ENCODE measurements around the gene ZXDC. TPM values are rescaled to one million over a fixed set of nuclear protein-coding genes. Genes with fewer than 3 reads are reported as not detected.

Gene ZXDC
- total RNA-seq, 1 experiment from 2014 or later, result 61.1 TPM

- peaks cover 54% of the 10 kb centered on the region for H3K36me3 ChIP-seq (ENCODE audit: insufficient read depth, low read length, poor library complexity, severe bottlenecking)
- TF ChIP-seq EZH2 (IDR thresholded peaks at IDR 0.05; ENCODE audit: borderline replicate concordance, low read depth, low read length, poor library complexity, severe bottlenecking) (no peak), CTCF (conservative IDR thresholded peaks at IDR 0.05; ENCODE audit: low read depth, low read length) (no peak)
- BruUV-seq (replicated peaks), result no TSS peak
- no peak overlapping the region for H3K4me3 ChIP-seq (ENCODE audit: low read depth, low read length, poor library complexity, severe bottlenecking)
- no peaks in the 10 kb centered on the region for H3K27me3 ChIP-seq (replicated peaks; ENCODE audit: insufficient read depth, low read depth, low read length, poor library complexity)
- DNase-seq (ENCODE audit: low spot score), result no peak
- ChIA-PET POLR2A (ENCODE audit: low non-redundant PET) (no interaction called here), CTCF (no interaction called here)
- intact Hi-C loops (cut with micrococcal nuclease; ENCODE audit: unreplicated experiment), result no loop called here
- H3K9me3 ChIP-seq (ENCODE audit: low read depth, low read length, poor library complexity, severe bottlenecking), result no peaks in the 10 kb centered on the region
- no peak overlapping the region for H3K27ac ChIP-seq (ENCODE audit: low read depth, low read length, poor library complexity, severe bottlenecking)
- H3K4me1 ChIP-seq (ENCODE audit: insufficient read depth, low read length, poor library complexity, severe bottlenecking), result peaks cover 5% of the 10 kb centered on the region
These were observed 36.9 kb downstream of the ZXDC start for GRCh38 chr3:126438746-126439145.

GRCh38 chr3:126438186-126438585 lies 37.5 kb downstream of the ZXDC start:
- BruUV-seq (replicated peaks), result no TSS peak
- ChIA-PET POLR2A (ENCODE audit: low non-redundant PET) (no interaction called here), CTCF (no interaction called here)
- TF ChIP-seq CTCF (conservative IDR thresholded peaks at IDR 0.05; ENCODE audit: low read depth, low read length) (no peak), EZH2 (IDR thresholded peaks at IDR 0.05; ENCODE audit: borderline replicate concordance, low read depth, low read length, poor library complexity, severe bottlenecking) (no peak)
- intact Hi-C loops (cut with micrococcal nuclease; ENCODE audit: unreplicated experiment), result no loop called here
- Histone ChIP-seq H3K4me3 (ENCODE audit: low read depth, low read length, poor library complexity, severe bottlenecking) (no peak overlapping the region), H3K27me3 (replicated peaks; ENCODE audit: insufficient read depth, low read depth, low read length, poor library complexity) (no peaks in the 10 kb centered on the region), H3K4me1 (ENCODE audit: insufficient read depth, low read length, poor library complexity, severe bottlenecking) (peaks cover 11% of the 10 kb centered on the region), H3K9me3 (ENCODE audit: low read depth, low read length, poor library complexity, severe bottlenecking) (no peaks in the 10 kb centered on the region), H3K36me3 (ENCODE audit: insufficient read depth, low read length, poor library complexity, severe bottlenecking) (peaks cover 51% of the 10 kb centered on the region), H3K27ac (ENCODE audit: low read depth, low read length, poor library complexity, severe bottlenecking) (no peak overlapping the region)
- DNase-seq (ENCODE audit: low spot score), result no peak

DNA sequence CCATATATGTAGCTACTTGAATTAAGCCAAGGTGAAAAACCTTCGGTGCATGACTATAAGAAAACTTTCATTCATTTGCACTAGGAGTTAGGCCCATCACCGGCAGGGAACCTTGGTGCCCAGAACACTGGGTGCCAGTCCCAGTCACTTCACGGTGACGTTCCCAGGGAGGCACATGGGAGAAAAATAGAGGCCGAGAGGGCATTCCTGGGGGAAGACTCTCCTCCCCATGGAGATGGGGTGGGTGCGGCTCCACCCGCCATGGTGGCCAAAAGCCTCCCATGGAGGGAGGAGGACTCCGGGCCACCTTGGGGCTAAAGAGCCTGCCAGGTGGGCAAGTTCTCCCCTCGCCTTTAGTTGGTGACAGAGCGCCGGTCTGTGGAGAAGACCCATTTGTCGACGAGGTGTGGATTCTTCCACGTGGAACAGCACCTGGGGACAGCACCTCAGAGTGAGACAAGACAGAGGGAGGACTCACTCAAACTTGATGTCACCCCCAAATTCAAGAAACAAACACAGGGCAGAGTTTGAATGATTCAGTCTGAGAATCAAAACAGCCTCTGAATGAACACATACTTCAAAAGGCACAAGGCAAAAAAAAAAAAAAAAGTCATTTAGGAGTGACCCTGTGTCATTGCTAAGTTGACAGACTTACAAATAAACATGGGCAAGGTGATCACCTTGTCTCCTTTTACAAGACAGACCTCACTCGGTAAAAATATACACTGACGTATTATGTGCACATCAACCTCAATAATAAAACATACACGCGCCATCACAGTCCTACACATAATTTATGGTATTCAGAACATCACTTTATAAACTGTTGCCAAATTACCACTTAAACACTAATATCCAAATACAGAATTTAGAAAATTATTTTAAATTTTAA lies 38.6 kb downstream of the ZXDC start:
- peaks cover 44% of the 10 kb centered on the region for H3K36me3 ChIP-seq (ENCODE audit: insufficient read depth, low read length, poor library complexity, severe bottlenecking)
- no peaks in the 10 kb centered on the region for H3K9me3 ChIP-seq (ENCODE audit: low read depth, low read length, poor library complexity, severe bottlenecking)
- ChIA-PET POLR2A (ENCODE audit: low non-redundant PET) (no interaction called here), CTCF (no interaction called here)
- no peak for TF ChIP-seq CTCF (conservative IDR thresholded peaks at IDR 0.05; ENCODE audit: low read depth, low read length)
- TF ChIP-seq EZH2 (IDR thresholded peaks at IDR 0.05; ENCODE audit: borderline replicate concordance, low read depth, low read length, poor library complexity, severe bottlenecking), result no peak
- H3K4me3 ChIP-seq (ENCODE audit: low read depth, low read length, poor library complexity, severe bottlenecking), result no peak overlapping the region
- intact Hi-C loops (cut with micrococcal nuclease; ENCODE audit: unreplicated experiment), result no loop called here
- H3K4me1 ChIP-seq (ENCODE audit: insufficient read depth, low read length, poor library complexity, severe bottlenecking), result peaks cover 11% of the 10 kb centered on the region
- no peak overlapping the region for H3K27ac ChIP-seq (ENCODE audit: low read depth, low read length, poor library complexity, severe bottlenecking)
- H3K27me3 ChIP-seq (replicated peaks; ENCODE audit: insufficient read depth, low read depth, low read length, poor library complexity), result no peaks in the 10 kb centered on the region
- no TSS peak for BruUV-seq (replicated peaks)
- DNase-seq (ENCODE audit: low spot score), result no peak
